ENCODE data around the gene SNAPIN. TPM values are rescaled to one million over a fixed set of nuclear protein-coding genes. Genes with fewer than 3 reads are reported as not detected.
A peak's percentile ranks its signal among the peaks of the same experiment; 100 is the strongest.

SNAPIN gene
- total RNA-seq, 2 donors from 2014 or later = 23.5 to 25.5 TPM

DNA sequence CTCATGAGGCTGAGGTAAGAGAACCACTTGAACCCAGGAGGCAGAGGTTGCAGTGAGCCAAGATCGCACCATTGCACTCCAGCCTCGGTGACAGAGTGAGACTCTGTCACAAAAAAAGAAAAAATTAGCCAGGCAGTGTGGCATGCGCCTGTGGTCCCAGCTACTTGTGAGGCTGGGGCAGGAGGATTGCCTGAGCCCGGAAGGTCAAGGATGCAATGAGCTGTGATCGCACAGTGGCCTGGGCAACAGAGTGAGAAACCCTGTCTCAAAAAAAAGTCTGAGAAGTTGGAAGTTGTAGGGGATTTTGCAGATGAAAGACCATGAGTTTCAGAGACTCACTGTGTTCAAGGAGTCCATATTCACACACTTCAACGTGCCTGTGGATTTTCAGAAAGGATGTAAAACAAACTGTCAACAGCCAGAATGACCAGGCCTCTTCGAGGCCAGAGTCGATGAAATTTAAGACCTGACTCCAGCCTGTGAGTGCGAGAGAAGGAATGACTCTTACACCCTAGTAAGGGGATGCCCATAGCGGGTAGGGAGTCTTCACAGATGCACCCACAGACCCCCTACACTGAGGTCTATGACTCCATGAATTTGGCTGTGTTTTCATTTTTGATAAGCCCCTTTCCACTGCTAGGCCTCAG is 33.4 kb upstream of the SNAPIN start:
- Mint-ChIP-seq H3K4me3 (peak overlapping the region; percentile 89), H3K9me3 (no peaks in the 10 kb centered on the region), H3K27ac (no peak overlapping the region), H3K27me3 (ENCODE audit: insufficient read depth) (no peaks in the 10 kb centered on the region), H3K4me1 (peaks cover 31% of the 10 kb centered on the region), H3K36me3 (ENCODE audit: low read depth) (peaks cover 49% of the 10 kb centered on the region)
- TF ChIP-seq, protein P1, sequence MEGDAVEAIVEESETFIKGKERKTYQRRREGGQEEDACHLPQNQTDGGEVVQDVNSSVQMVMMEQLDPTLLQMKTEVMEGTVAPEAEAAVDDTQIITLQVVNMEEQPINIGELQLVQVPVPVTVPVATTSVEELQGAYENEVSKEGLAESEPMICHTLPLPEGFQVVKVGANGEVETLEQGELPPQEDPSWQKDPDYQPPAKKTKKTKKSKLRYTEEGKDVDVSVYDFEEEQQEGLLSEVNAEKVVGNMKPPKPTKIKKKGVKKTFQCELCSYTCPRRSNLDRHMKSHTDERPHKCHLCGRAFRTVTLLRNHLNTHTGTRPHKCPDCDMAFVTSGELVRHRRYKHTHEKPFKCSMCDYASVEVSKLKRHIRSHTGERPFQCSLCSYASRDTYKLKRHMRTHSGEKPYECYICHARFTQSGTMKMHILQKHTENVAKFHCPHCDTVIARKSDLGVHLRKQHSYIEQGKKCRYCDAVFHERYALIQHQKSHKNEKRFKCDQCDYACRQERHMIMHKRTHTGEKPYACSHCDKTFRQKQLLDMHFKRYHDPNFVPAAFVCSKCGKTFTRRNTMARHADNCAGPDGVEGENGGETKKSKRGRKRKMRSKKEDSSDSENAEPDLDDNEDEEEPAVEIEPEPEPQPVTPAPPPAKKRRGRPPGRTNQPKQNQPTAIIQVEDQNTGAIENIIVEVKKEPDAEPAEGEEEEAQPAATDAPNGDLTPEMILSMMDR (conservative IDR thresholded peaks at IDR 0.05) = no peak
- Histone ChIP-seq H3K4me1 (ENCODE audit: control insufficient read depth, insufficient read depth, low read length) (no peaks in the 10 kb centered on the region), H3K27ac (ENCODE audit: low read depth, low read length) (no peak overlapping the region), H3K4me3 (ENCODE audit: low read length) (peak overlapping the region; percentile 99), H3K27me3 (ENCODE audit: control insufficient read depth, insufficient read depth, low read length, poor library complexity, severe bottlenecking) (no peaks in the 10 kb centered on the region), H3K9me3 (ENCODE audit: control insufficient read depth, low read length) (no peaks in the 10 kb centered on the region), H3K9ac (ENCODE audit: extremely low read depth, low read length, poor library complexity, severe bottlenecking) (peak overlapping the region; percentile 47), H3K36me3 (ENCODE audit: control insufficient read depth, insufficient read depth, low read length) (peaks cover 56% of the 10 kb centered on the region)
- no peak for DNase-seq
- 95 to 100% methylated on average over 10 of the region's 10 CpGs for WGBS, 2 experiments (ENCODE audit: insufficient coverage in 1 of 2, insufficient read length in 1 of 2)

DNA sequence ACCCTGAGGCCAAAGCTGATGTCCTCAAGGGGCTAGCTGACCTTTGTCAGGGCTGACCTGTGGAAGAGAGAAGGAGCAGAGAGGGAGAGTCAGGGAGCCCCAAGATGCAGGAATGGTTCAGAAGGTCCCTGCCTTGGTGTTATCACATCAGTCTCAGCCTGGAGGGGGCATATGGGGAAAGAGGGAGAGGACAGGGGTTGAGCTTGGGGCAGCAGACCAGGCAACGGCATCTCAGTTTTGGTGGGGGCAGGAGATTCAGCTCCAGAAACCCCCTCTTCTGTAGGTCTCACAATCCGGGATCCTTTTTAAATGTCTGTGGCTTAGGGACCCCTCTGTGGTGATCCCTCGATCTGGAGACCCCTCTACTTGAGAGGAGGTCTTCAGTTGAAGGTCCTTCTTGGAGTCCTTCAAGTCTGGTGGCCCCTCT is 32.0 kb upstream of the SNAPIN start:
- no peaks in the 10 kb centered on the region for H3K27me3 ChIP-seq (ENCODE audit: control insufficient read depth, insufficient read depth, low read length, poor library complexity, severe bottlenecking)
- Mint-ChIP-seq H3K9me3 (no peaks in the 10 kb centered on the region), H3K4me1 (peaks cover 31% of the 10 kb centered on the region), H3K36me3 (ENCODE audit: low read depth) (peaks cover 41% of the 10 kb centered on the region), H3K27ac (peak overlapping the region; percentile 96), H3K4me3 (peak overlapping the region; percentile 89), H3K27me3 (ENCODE audit: insufficient read depth) (no peaks in the 10 kb centered on the region)
- peaks cover 44% of the 10 kb centered on the region for H3K36me3 ChIP-seq (ENCODE audit: control insufficient read depth, insufficient read depth, low read length)
- no peaks in the 10 kb centered on the region for H3K9me3 ChIP-seq (ENCODE audit: control insufficient read depth, low read length)
- H3K4me3 ChIP-seq (ENCODE audit: low read length) = peak overlapping the region; percentile 99
- peak overlapping the region; percentile 63 for H3K27ac ChIP-seq (ENCODE audit: low read depth, low read length)
- DNase-seq = no peak
- WGBS, 2 experiments (ENCODE audit: insufficient coverage in 1 of 2, insufficient read length in 1 of 2) = 58 to 75% methylated on average over 2 to 3 of the region's 3 CpGs
- no peaks in the 10 kb centered on the region for H3K4me1 ChIP-seq (ENCODE audit: control insufficient read depth, insufficient read depth, low read length)
- H3K9ac ChIP-seq (ENCODE audit: extremely low read depth, low read length, poor library complexity, severe bottlenecking) = peak overlapping the region; percentile 85
- TF ChIP-seq, protein P1 (conservative IDR thresholded peaks at IDR 0.05) = no peak

DNA sequence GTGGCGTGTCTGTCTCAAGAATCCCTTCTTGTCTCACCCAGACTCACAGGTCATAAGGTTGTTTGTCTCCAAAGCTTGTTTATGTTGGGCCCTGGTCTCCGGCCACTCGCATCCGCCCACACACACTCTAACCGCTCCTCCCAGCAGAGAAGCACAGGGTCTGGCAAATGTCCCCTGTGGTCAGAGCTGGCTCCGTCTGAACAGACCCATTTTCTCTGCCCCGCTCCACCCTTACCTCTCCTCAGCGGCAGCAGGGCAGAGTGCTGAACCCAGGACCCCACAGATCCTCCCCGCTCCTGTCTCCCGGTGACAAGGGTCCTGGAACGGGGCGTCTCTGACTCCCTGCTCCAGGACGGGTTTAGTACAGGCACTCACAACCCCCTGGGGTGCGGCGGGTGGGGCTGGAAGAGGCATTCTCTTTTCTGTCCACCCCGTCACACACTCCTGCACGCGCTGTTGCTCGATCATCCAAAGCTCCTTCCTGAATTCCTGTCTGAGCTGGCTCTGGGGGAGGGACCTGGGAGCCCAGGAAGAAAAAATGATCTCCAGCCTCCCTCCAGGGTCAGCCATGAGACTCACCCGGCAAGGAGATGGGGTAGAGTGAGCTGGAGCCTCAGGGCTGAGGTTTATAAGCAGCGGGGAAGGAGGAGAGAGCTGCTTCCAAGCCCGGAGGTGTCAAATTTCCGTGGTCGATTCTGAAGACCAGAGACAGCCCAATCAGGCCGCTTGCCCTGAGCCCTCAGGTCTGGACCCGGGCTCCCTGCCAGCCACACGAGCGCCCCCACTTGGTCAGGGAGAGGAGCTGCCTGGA is 31.4 kb upstream of the SNAPIN start, which contains the start of gene S100A13:
S100A13 (minus strand) TSS at position 602 of the 811 bp plus-strand sequence. CDS start 1,033 bp downstream, outside the sequence.
- 5 to 6% methylated on average over 18 to 28 of the region's 28 CpGs for WGBS, 2 experiments (ENCODE audit: insufficient coverage in 1 of 2, insufficient read length in 1 of 2)
- peak within 1 kb of the TSS; percentile 85 for H3K9ac ChIP-seq (ENCODE audit: extremely low read depth, low read length, poor library complexity, severe bottlenecking)
- H3K36me3 Mint-ChIP-seq (ENCODE audit: low read depth) = peaks cover 40% of the 10 kb centered on the region
- H3K9me3 ChIP-seq (ENCODE audit: control insufficient read depth, low read length) = no peaks in the 10 kb centered on the region
- no peaks in the 10 kb centered on the region for H3K4me1 ChIP-seq (ENCODE audit: control insufficient read depth, insufficient read depth, low read length)
- H3K36me3 ChIP-seq (ENCODE audit: control insufficient read depth, insufficient read depth, low read length) = peaks cover 38% of the 10 kb centered on the region
- TF ChIP-seq, protein P1 (conservative IDR thresholded peaks at IDR 0.05) = peak; percentile 95
- peaks cover 31% of the 10 kb centered on the region for H3K4me1 Mint-ChIP-seq
- no peaks in the 10 kb centered on the region for H3K27me3 ChIP-seq (ENCODE audit: control insufficient read depth, insufficient read depth, low read length, poor library complexity, severe bottlenecking)
- H3K9me3 Mint-ChIP-seq = no peaks in the 10 kb centered on the region
- peak within 1 kb of the TSS; percentile 99 for H3K4me3 ChIP-seq (ENCODE audit: low read length)
- peak within 1 kb of the TSS; percentile 96 for H3K27ac Mint-ChIP-seq
- H3K4me3 Mint-ChIP-seq = peak within 1 kb of the TSS; percentile 89
- DNase-seq = peak; percentile 98
- peak within 1 kb of the TSS; percentile 63 for H3K27ac ChIP-seq (ENCODE audit: low read depth, low read length)
- H3K27me3 Mint-ChIP-seq (ENCODE audit: insufficient read depth) = no peaks in the 10 kb centered on the region
